Left kidney (tissue), 2 donors: ENCODE data around the gene KCNJ15. TPM values are rescaled to one million over a fixed set of nuclear protein-coding genes. Genes with fewer than 3 reads are reported as not detected.

ENCODE experiments used
- DNase-seq: peaks from one replicate; pipeline ENCODE4 v3.0.0-alpha.2; 2013
- polyA plus RNA-seq: library from polyadenylated mRNA; unstranded; fragments of 120-200 nt; gene quantifications from one replicate; pipeline ENCODE4 v1.2.1, GENCODE V29; 2013; ENCODE audit not compliant: insufficient read length

The KCNJ15 gene
- polyA plus RNA-seq, 1 donor: 269 TPM

DNA sequence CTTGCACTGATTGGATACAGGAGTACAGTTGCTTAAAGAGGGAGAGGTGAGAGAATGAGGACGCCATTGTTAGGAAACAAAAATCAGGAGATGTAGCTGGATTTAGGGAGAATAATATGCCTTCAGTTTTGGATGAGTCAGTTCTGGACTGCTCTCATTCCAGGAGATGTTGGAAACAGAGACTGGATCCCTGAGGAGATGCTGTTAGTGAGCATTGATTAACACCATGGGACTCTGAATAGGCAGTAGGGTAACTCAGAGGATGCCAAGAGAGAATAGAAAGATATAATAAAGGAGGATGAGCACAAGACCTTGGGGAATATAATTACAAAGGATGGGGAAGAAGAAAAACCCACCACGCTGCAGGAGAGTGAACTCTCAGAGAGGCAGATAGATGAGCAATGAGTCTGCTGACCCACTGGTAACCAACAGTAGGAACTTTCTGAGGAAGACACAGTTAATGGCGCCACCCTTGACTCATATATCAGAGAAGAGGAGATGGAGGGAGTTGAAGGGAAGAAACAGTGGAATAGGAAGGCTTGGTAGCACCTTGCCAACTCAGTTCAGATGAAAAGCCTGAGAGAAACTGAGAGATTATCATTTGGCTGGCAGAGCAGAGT, 10.5 kb downstream of the KCNJ15 start:
- DNase-seq: no peak

DNA sequence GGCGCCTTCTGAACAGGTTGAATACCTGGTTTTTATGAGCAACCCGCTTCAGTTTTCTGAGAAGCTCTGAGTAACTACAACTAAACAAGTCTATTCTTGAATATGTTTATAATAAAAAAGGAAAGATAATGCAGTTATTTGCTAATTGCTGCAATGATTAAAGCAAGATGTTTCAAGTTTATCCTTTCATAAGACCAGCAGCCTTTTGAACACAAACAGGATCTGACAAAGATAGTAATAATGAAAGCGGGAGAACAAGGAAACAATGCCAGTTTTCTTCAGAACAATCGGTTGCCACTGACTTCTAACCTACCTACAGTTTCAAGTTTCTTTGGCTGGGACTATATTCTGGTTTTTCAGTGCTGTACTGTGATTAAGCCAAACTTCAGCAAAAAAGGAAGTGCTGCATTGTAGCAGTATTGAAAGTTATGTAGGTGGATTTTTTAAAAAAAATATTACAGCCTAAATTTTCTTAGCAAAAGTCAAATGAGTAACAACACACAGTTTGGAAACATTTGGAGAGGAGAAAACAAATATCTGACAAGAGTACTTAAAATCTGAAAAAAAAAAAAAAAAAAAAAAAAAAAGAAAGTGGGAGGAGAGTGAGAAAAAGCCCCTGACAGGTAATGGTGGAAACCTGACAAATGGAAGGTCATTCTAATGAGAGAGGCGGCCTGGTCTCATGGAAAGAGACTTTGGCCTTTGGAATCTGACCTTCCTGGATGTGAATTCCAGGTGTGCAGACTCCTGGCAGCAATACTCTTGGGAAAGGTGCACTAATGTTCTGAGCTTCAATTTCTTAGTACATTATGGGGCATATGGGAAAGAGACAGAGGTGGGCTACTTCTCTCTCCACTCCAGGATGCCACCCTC, 11.4 kb downstream of the KCNJ15 start:
- no peak for DNase-seq

DNA sequence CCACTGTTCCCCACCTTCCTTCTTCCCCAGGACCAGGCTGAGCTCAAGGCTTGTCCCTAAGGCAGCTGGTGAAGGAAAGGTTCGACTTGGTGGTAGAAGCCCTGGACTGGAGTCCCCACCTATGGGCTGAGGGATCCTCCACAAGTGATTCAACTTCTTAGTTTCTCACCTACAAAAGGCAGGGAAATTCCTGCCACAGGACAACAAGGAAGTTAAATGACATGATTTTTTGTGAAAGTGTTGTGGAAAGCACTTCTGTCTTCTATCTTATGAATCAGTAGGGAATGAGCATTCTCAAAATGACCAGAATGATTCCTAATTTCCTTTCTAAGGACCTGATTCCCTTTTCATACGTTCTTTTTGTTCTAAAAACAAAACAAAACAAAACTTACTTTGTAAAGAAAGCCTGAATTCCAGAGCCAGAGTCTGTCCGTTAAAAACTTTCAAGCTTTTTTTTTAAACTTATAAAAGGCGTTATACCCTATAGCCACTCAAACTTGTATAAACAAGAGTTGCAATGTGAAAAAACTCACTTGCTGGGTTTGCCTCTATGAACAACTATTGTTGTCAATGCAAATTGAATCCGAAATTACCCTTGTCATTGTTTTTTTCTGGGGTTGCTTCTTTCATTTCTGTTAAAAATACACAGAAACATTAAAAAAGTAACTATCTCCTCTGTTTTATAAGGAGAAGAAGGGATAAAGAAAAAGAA, 12.2 kb downstream of the KCNJ15 start:
- no peak for DNase-seq

DNA sequence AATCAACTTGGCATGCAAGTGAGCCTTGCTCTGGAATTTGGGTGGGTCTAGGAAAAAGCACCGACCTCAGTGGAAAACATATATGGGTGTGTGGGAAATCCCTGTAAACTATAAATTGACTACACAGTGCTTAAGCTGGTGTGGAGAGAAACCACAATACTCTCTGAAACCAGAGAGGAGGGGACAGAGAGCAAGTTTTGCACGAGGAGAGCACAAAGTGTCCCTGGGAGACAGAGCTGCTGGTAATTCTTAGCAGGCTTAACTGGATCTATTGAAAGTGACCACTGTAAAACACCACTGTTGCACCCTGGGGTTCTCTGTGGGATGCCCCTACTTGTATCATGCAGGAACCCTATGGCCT, 12.8 kb downstream of the KCNJ15 start:
- DNase-seq: no peak

DNA sequence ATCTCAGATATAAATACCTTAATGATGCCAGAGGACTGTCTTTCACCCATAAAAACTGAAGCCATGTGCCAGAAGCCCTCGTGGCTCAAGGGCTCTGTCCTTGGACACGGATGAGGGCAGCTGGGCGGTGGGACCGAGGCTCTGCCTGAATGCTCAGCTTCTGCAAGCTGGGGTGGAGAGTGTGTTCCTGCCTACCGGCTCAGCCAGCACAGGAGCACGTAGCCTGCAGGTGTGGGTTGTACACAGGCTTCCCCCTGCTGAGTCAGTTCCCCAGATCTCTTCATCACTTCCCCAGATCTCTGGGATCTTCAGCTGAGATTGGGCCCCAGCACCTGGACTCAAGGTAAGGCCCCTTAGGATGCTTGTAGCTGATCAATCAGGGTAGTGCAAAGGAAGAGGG, 15.4 kb downstream of the KCNJ15 start:
- no peak for DNase-seq

DNA sequence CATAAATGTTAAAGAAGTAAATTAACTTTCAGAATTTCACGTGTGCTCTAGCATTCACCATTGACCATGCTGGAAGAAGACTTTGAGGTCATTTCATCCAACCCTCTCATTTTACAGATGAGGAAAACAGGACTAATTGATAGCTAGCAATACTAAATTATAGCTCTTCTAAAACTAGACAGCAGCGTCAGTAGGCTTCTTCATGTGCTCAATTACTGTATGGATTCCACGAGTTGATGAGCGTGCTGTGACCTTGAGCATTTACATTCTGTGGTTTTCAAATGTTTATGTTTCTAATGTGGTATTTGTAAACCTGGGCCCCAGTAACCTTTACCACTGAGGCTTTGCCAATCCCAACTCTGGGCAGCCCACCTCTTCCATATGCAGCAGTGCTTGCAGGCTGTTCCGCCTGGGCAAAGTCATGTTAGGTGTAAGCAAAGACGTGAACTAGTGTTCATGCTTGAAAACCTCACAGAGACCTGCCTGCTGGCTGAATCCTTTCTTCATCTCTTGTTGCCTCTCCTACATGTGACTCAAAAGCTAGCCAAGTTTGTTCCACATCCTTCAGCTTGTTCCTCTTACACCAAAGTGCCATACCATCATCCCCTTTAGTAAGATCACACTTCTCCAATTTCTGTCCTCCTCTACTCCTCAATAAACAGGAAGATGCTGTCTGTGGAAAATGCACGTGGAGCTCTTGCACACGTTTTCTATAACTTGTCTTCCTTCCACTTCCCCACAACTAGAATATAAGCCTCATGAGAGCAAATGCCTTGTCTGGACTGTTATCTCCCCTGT, 17.2 kb downstream of the KCNJ15 start:
- no peak for DNase-seq

DNA sequence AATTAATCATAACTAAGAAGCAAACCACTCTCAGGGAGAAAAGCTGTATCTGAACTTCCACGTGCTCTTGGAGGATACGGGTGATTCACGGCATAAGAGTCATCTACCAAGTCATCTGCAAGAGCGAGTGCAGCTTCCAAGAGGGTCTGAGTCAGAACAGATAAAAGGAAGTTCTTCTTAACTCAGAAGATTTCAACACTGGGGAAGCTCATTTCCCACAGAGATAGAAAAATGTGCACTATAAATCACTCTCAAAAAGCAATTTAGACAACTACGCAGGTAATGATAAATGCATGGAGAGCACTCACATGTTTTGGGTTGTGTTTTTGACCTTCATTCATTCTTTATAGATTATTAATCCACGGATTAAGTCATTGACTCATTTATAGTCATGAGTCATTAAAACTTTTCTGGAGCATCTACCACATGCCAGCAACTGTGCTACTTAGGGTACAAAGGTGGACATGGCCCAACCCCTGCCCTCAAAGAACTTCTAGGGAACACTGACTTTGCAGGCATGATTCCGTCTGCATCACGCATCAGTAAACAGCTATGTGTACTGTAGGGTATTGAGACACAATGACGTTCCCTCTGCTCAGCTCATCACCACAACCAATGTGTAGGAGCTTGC, 20.8 kb downstream of the KCNJ15 start:
- no peak for DNase-seq

DNA sequence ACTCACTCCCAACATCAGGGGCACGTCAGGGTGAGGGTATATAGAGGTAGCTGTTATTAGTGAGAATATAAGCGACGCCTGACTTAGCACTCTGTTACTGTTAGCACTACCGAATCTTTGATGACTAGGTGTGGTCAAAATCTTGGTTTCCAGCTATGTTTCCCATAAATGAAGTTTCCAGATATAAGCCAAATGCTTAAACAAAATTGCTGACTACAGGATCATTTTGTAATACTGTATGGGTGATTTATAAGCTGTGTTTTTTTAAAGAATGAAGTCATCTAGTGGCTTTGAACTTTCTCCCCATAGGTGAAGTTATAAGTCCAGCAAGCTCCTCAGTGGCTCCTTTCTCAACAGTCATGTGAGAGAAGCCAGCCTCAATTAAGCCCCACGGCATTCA, 23.7 kb downstream of the KCNJ15 start:
- DNase-seq: no peak

DNA sequence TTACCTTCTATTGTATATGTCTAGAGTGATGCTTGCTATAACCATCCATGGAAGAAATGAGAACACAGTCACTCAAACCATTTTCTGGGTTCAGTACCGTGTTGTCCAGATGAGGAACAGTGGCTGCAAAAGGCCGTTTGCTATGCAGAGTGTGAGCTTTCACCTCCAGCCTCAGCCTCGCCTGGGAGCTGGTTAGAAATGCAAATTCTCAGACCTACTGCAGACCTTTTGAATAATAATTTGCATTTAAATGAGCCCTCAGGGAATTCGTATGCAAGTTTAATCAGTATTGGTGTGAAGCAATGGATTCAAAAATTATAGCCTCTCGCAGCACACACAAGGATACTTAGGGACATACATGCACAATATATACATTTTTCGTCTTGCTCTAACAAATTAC, 24.1 kb downstream of the KCNJ15 start:
- DNase-seq: no peak

DNA sequence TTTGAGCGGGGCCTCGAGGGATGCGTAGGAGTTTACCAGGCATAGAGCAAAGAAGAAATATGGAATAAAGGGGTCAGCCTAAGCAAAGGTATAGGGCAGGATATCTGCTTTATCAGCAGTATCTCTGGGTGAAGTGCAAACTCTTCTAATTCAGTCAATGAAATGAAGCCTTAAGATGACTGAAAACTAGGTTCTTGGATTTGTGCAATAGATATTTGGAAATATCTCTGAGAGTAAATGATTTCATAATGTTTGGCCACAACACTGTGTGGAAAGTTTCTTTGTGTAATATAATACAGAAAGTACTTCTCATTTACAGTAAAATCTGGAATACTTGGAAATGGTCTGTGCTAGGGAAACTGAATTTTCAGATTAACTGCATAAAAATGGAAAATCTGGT, 26.1 kb downstream of the KCNJ15 start:
- DNase-seq: no peak

DNA sequence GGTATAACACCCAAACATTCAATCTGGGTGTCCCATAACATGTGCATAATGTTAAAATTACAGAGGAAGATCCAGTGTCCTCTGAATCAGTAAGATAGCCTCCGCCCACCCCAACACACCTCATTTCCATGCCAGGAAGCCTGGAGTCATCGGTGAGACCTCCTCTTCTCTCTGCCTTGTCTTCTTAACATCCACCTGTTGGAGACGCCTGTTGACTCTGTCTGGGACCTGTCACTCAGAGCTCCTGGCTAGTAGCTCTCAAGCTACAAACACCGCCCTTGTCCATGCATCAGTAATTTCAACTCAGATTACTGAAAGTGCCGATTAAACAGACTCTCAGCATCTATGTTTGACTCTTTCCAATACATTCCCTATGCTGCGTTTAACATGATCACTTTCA, 27.4 kb downstream of the KCNJ15 start:
- DNase-seq: no peak

DNA sequence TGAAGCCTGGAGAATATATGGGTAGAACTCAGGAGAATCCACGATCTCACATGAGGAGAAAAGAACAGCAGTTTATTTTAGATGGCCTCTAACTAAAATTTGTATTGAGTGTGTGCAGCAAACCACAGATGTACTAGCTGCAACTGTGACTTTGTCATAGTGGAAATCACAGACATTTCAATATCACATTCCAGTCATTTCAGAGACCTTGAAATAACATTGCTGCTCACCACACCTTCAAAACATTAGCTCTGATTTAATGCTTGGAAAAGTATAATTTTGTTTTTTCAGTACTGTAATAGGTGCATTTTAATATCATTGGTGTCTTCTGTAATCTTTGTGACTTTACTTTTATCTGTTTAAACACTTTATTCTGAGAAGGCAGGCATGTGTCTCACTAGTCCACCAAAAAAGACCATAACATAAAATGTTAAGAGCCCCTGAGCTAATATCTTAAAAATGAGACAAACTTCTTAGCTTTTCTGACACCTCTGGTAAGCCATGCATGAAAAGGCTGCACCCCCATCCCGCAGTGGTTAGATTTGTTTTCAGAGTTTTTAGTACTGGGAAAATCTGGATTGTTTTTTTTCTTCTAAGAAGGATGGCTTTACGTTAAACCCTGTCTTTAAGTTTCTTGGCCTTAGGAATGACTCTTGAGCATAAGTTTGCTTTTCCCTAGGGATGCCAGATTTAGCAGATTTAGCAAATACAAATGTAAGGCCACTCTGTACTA, 30.1 kb downstream of the KCNJ15 start:
- DNase-seq: no peak

DNA sequence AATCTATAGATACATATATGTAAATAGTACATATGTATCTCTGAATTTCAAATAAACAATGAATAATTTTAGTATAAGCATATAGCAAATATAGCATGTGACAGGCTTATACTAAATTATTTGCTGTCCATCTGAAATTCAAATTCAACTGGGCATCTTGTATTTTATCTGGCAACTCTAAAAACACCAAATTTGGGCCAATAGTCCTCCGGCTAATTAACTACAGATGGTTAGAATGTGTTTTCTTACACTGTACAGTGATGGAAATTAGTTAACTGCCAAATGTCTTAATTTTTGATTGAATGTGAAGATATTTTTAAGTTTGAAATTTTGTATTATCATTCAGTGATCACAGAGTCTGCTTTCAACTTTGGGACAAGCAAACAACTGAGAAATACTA, 30.7 kb downstream of the KCNJ15 start:
- no peak for DNase-seq

DNA sequence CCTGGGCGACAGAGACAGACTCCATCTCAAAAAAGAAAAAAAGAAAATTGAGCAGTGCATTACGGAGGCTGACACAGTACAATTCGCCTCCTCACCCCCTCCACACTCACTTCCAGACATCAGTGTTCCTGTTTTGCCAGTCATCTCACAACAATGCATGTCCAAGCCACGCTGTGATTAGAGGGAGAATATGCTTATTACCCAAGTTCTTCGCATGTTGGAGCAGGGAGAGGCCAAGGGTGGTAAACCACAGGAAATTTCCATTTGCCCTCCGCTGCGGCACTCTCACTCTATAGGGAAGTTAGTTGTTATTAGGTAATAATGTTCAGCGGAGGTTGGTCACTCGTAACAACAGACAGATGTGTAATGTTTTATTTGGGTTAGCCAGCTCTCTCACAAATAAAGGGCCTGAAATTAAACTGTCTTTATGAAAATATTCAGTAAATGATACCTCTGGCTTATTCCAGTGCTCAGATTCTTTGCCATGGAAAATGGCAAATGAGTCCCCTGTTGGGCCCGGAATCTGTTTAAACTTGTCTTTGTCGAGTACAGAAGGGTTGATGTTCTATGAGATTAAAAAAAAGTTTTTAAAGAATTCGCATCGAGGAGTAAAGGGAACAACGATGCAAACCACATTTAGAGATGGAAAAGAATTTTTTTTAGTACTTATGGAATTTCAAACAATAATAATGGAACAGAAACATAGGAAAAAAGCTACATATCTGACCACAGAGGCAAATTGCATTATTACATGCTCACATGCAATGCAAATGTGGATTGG, 33.1 kb downstream of the KCNJ15 start:
- DNase-seq: no peak

DNA sequence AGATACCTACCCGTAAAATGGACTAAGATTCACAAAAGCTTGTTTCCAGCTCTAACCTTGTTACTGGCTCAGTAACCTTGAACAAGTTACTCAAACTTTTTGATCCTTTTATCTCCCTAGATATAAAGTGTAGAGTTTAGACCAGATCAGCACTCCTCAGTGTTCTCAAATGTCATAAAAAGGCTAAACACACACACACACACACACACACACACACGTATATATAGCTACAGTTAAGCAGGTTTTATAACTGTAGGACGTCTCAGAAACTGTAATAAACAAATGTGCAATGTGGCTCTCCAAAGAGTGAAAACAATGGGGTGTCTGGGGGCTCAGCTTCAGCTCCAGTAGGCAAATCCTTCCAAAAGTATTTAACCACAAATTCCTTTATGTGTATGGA, 34.0 kb downstream of the KCNJ15 start:
- DNase-seq: no peak

DNA sequence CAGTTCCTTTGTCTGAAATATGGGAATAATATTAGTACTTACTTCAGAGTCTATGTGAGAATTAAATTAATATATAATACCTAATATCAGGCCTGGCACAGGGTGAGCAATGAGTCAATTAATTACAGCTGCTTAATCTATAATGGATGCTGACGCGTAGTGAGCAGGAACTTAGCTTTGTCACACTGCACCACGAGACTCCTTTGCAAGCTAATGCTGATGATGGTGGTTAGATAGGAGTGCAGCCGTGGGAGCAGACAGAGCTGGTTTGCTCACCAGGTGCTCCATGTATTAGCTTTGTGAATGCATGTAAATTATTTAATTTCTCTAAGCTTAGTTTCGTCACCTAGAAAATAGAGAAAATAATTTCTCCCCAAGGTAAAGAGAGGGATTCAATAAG, 35.1 kb downstream of the KCNJ15 start:
- DNase-seq: no peak

DNA sequence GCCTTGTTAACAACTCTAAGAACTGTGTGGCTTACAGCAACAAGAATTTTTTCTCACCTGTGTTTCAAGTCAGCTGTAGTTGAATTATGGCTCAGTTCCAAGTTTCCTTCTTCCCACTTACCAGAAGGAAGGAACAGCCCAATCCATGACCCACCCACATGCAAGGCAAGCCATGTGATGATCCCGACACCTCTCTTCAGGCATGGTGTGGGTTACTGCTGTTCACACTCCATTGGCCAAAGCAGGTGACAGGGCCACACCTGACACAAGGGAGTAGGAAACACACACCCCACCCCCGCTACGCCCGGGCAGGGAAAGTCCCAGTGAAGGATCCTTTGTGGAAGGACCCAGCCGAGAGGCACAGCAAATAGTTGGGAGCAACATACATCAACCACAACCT, 36.3 kb downstream of the KCNJ15 start:
- no peak for DNase-seq

DNA sequence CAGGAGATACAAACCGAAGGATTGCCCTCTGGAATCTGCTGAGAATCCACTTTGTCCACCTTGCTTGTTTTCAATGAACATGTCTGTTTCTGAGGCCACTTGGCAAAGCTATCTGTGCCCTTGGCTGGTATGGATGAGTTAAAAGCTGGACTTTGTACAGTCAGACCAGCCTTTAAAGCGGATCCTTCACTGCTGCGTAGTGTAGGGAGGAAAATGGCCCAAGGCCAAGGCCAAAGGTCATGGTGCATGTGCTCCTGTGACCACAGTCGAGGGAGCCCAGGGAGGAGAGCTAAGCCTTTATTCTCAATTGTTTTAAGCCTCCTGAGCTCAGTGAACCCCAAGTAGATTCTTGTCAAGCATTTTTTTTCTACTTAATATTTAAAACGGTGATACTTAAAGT, 37.0 kb downstream of the KCNJ15 start:
- no peak for DNase-seq

DNA sequence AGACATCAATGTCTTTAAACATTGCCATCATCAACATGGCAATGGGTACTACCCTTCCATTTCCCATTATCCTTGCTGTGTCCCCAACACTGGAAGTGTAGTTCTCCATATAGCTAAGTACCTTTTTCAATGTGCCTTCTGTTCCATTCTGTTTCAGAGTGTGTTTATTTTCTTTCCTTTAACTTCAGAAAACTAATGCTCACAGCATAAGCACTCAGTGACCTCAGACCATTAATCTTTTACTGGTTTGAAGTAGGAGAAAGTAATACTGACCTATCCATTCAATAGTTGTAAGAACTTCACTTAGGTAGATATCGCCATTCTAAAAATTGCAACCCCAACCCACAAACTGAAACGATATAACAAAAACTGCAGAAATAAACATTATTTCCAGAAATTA, 37.8 kb downstream of the KCNJ15 start:
- DNase-seq: no peak

DNA sequence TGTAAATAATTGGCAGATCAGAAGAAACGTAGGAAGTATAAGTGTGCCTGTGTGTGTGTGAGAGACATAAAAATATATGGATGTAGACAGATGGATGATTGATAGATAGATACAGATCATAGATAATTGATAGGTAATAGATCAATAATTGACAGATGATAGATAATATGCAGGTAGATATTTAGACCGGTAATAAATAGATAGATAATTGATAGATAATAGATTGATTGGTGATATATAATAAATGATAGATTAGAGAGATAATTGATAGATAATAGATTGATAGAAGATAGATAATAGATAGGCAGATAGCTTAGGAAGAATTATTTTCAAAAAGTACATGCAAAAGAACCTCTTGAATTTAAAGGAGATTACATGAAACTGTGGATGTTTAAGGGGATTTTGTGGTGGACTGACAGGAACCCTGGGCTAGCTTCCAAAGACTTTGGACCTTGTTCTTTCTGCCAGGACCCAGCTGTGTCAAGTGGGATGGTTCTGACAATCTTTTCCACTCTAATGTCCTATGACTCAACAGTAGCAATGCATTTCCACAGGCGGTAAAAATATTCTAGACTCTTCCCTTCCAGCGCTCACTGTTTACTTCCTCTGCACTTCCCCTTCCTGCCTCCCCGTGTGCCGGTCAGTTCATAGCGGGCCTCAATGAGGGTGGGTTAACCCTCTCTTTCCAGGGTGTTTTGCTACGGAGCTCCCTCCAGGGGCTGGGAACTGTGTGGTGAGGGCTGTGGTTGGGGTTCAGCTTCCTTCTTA, 39.4 kb downstream of the KCNJ15 start:
- DNase-seq: no peak
